Duodenal mucosa (tissue), 2 donors: ENCODE results near the gene PNPLA7.
"Not testable (repeated sequence)": the region's sequence is repeated elsewhere in the genome, so short reads cannot be mapped to it uniquely, and the experiment has no call there.

Source experiments
- H3K27ac ChIP-seq: one replicate; pipeline ENCODE4 v1.7.0; 2013; ENCODE audit warnings: low read depth, low read length
- H3K27me3 ChIP-seq, 2 donors: one replicate each; pipeline ENCODE4 v1.7.0; 2013; ENCODE audit warnings: low read length in 2 of 2, control low read depth in 1 of 2; ENCODE audit not compliant: insufficient read depth in 2 of 2, control insufficient read depth in 1 of 2
- H3K36me3 ChIP-seq, 2 donors: one replicate each; pipeline ENCODE4 v1.7.0; 2013; ENCODE audit warnings: low read length in 2 of 2, control low read depth in 1 of 2; ENCODE audit not compliant: insufficient read depth in 2 of 2, control insufficient read depth in 1 of 2
- H3K4me1 ChIP-seq, 2 donors: one replicate each; pipeline ENCODE4 v1.7.0; 2013; ENCODE audit warnings: low read length in 2 of 2, control low read depth in 1 of 2; ENCODE audit not compliant: insufficient read depth in 2 of 2, control insufficient read depth in 1 of 2
- H3K4me3 ChIP-seq, 2 donors: one replicate each; pipeline ENCODE4 v1.7.0; 2013; ENCODE audit warnings: low read length in 2 of 2, low read depth in 1 of 2
- H3K9ac ChIP-seq, 2 donors: one replicate each; pipeline ENCODE4 v1.7.0; 2013; ENCODE audit warnings: low read length in 2 of 2, low read depth in 1 of 2
- H3K9me3 ChIP-seq, 2 donors: one replicate each; pipeline ENCODE4 v1.7.0; 2013; ENCODE audit warnings: low read length in 2 of 2, control low read depth in 1 of 2; ENCODE audit not compliant: control insufficient read depth in 1 of 2

PNPLA7 gene

DNA sequence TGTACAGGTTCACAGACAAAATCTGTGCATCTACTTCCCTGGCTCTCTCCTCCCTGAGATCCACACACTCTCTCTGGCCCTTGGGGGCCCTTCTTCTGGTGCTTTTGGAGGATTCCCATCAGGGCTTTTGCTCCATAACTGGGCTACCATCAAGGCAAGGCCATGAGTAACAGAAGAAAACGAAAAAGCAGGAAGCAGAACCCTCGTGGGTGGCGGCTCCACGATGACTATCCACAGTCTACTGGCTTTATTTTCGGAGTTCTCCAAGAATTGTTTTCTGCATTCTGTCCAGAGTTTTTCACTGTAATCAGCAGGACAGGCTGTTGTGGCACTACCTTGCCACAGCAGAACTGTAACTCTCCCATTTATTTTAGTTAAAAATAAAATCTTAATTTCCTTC is 19.9 kb downstream of the PNPLA7 start:
- Histone ChIP-seq H3K27ac (no peak overlapping the region), H3K4me1 (peaks cover 8 to 10% of the 10 kb centered on the region in 2 donors), H3K4me3 (no peak overlapping the region), H3K36me3 (no peaks in the 10 kb centered on the region), H3K9me3 (no peaks in the 10 kb centered on the region), H3K9ac (no peak overlapping the region), H3K27me3 (no peaks in the 10 kb centered on the region)

GRCh38 chr9:137524981-137525317 is 25.3 kb downstream of the PNPLA7 start:
- Histone ChIP-seq H3K4me1 (no peaks in the 10 kb centered on the region), H3K36me3 (no peaks in the 10 kb centered on the region), H3K9ac (no peak overlapping the region), H3K4me3 (no peak overlapping the region), H3K27me3 (no peaks in the 10 kb centered on the region), H3K27ac (no peak overlapping the region), H3K9me3 (no peaks in the 10 kb centered on the region)

DNA sequence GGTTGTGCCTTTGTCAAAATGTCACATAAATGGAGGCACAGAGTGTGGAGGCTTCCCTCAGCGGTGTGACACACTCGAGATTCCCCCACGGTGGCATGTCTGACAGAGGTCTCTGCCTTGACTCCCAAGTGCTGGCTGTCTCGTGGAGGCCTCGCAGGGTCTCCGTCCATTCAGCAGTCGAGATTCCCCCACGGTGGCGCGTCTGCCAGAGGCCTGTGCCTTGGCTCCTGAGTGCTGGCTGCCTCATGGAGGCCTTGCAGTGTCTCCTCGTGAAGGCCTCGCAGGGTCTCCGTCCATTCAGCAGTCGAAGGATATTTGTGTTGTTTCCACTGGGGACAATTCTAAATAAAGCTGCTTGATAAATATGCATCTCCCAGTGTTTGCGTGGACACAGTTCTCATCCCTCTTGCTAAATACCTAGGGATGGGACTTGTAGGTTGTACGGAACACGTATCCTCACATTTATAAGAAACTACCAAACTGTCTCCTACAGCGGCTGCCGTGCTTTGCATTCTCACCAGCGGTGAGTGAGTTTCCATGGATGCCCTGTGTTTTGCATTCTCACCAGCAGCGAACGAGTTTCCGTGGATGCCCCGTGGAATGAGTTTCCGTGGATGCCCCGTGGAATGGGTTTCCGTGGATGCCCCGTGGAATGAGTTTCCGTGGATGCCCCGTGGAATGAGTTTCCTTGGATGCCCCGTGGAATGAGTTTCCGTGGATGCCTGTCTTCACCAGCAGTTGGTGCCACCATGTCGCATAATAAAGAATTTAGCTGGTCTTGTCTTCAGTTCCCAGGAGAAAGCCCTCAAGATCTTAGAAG is 25.8 kb downstream of the PNPLA7 start:
- no peak overlapping the region for H3K27ac ChIP-seq
- no peaks in the 10 kb centered on the region for H3K9me3 ChIP-seq
- no peak overlapping the region for H3K9ac ChIP-seq
- H3K27me3 ChIP-seq, result no peaks in the 10 kb centered on the region
- H3K36me3 ChIP-seq, result peaks cover 0 to 3% of the 10 kb centered on the region in 2 donors
- H3K4me1 ChIP-seq, result no peaks in the 10 kb centered on the region
- H3K4me3 ChIP-seq, result no peak overlapping the region

DNA sequence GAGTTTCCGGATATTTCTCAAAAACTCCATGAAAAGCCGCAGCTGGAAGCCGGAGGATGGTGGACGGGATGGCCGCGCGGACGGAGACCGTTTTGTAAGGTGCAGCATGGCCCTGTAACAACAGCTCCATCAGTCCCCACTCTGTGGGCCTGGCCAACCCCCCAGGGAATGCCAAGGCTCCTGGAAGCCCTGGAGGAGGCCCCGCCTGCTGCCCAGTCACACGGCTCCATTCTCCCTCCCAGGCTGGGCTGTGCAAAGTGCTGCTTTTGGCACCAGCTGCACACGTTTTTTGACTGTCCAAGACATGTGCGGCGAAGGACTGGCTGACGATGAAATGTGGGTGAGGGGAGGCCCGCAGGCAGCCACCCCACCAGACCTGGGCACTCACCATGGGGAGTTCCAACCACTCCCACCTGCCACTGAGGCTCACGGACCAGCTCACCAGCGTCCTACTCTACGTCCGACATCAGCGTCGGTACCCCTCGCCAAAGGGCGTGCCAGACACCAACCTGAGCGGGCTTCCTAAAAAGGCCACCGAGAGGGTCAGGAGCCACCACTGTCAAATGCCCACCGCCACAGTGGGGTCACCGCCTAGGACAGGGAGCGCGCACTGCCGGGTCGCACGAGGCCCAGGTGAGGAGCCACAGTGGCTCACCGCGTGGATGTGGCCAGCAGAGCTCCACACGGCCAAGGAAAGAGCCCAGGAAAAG is 27.3 kb downstream of the PNPLA7 start:
- Histone ChIP-seq H3K27me3 (no peaks in the 10 kb centered on the region), H3K36me3 (peaks cover 0 to 4% of the 10 kb centered on the region in 2 donors), H3K4me3 (no peak overlapping the region), H3K27ac (no peak overlapping the region), H3K4me1 (no peaks in the 10 kb centered on the region), H3K9me3 (no peaks in the 10 kb centered on the region), H3K9ac (no peak overlapping the region)

- H3K27ac ChIP-seq, result no peak overlapping the region
- no peaks in the 10 kb centered on the region for H3K4me1 ChIP-seq
- no peak overlapping the region for H3K4me3 ChIP-seq
- H3K27me3 ChIP-seq, result no peaks in the 10 kb centered on the region
- H3K36me3 ChIP-seq, result peaks cover 0 to 4% of the 10 kb centered on the region in 2 donors
- H3K9ac ChIP-seq, result no peak overlapping the region
- H3K9me3 ChIP-seq, result no peaks in the 10 kb centered on the region
These were observed 28.7 kb downstream of the PNPLA7 start for GRCh38 chr9:137521405-137521985.

GRCh38 chr9:137520614-137521404 is 29.4 kb downstream of the PNPLA7 start:
- Histone ChIP-seq H3K9ac (no peak overlapping the region), H3K4me3 (no peak overlapping the region), H3K27ac (no peak overlapping the region), H3K27me3 (no peaks in the 10 kb centered on the region), H3K36me3 (peaks cover 0 to 4% of the 10 kb centered on the region in 2 donors), H3K4me1 (no peaks in the 10 kb centered on the region), H3K9me3 (no peaks in the 10 kb centered on the region)

DNA sequence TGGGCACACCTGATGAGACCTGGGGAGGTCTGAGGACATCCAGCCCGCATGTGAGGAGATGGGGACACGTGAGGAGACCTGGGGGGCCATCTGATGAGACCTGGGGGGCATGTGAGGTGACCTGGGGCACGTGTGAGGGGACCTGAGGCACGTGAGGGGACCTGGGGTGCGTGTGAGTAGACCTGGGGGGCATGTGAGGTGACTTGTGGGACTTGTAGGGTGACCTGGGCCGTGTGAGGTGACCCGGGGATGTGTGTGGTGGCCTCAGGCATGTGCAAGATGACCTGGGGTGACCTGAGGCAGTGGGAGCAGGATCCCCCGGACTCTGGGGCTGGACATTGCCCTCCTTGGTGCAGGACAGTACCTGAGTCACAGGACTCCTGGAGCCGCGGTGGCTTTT is 30.6 kb downstream of the PNPLA7 start:
- Histone ChIP-seq H3K27me3 (no peaks in the 10 kb centered on the region), H3K36me3 (peaks cover 0 to 4% of the 10 kb centered on the region in 2 donors), H3K4me3 (no peak overlapping the region), H3K9me3 (no peaks in the 10 kb centered on the region), H3K9ac (no peak overlapping the region), H3K4me1 (no peaks in the 10 kb centered on the region), H3K27ac (no peak overlapping the region)

DNA sequence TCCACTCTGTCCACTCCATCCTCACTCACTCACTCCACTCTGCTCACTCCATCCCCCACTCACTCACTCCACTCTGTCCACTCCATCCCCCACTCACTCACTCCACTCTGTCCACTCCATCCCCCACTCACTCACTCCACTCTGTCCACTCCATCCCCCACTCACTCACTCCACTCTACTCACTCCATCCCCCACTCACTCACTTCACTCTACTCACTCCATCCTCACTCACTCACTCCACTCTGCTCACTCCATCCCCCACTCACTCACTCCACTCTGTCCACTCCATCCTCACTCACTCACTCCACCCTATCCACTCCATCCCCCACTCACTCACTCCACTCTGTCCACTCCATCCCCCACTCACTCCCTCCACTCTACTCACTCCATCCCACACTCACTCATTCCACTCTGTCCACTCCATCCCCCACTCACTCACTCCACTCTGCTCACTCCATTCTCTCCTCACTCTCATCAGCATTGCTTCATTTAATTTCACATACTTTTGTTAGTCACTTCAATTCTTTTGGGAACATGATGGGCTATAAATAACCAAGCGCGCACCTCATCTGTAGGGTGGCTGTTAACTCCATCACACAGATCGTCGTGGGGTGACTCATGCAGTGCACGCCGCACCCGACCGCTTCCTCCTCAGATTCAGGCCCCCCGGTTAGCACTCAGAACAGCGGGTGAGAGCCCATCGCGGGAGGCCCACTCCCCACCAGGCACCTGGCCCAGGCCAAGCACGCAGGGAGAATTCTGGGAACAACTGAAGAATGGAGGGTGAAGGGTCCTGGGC is 31.3 kb downstream of the PNPLA7 start:
- not testable (repeated sequence) for H3K4me1 ChIP-seq, H3K9ac ChIP-seq, H3K9me3 ChIP-seq, H3K27me3 ChIP-seq, H3K4me3 ChIP-seq, H3K27ac ChIP-seq, H3K36me3 ChIP-seq

- Histone ChIP-seq H3K9me3 (no peaks in the 10 kb centered on the region), H3K4me3 (no peak overlapping the region), H3K4me1 (peaks cover 5 to 6% of the 10 kb centered on the region in 2 donors), H3K27me3 (no peaks in the 10 kb centered on the region), H3K27ac (no peak overlapping the region), H3K36me3 (peaks cover 0 to 4% of the 10 kb centered on the region in 2 donors), H3K9ac (no peak overlapping the region)
These were observed 33.9 kb downstream of the PNPLA7 start for GRCh38 chr9:137516144-137516917.
